Measurements from ENCODE around the gene NDUFB8. TPM values are rescaled to one million over a fixed set of nuclear protein-coding genes. Genes with fewer than 3 reads are reported as not detected.

Gene NDUFB8
- total RNA-seq (2022; extraction: Qiagen RNA extraction; ENCODE audit: low read depth), result 273 to 294 TPM (median 277 TPM) in 5 replicates

GRCh38 chr10:100529475-100530298, at the start of gene NDUFB8:
TSS of gene NDUFB8 (minus strand) at chr10:100529871. CDS start at chr10:100529851, 20 bp downstream.

GRCh38 chr10:100535715-100536353, 6.2 kb upstream of the NDUFB8 start, which contains the start of gene HIF1AN:
TSS of gene HIF1AN (plus strand) at chr10:100535943. CDS start at chr10:100535959, 16 bp downstream.

DNA sequence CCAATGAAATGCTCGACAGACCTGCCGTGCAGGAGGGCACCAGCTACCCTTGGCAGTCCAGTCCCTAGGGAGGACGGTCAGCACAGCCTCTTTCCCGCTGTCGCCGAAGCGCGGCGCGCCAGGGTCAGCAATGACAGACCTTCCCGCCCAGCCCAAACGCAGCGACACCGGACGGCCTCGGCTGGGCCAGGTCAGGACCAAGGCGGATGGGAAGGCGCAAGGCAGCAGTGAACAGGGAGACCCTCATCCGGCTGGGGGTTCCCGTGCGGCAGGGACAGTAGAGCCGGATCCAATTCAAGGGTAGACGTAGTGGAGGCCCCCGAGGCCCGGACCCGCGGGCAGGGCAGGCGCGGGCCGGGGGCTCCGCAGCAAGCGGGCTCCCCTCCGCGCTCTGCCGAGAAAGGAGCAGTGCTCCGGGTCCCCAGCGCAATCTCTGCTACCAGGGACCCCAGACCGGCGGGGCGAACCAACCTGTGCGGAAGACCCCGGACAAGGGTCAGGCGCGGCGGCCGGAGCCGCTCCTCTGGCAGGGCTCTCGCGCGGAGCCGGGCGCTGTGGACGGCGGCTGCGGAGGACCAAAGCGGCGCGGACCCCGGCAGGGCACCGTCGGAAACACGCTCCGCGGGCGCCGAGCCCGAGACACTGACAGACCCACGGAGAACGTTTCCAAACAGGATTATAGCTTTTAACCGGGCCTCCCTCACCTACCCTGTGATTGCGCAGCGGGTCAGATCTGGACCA, 10.2 kb downstream of the NDUFB8 start, which contains the start of gene SEC31B:
SEC31B (minus strand) TSS at position 551 of the 741 bp plus-strand sequence. CDS start 2,909 bp downstream, outside the sequence.

Other genes with a start within 250 kb of the NDUFB8 start
- gene BLOC1S2, start 243.2 kb downstream of the NDUFB8 start, total RNA-seq (2022; extraction: Qiagen RNA extraction; ENCODE audit: low read depth), result 83.3 to 121 TPM (median 103 TPM) in 5 replicates
- gene PKD2L1, start 199.6 kb downstream of the NDUFB8 start, total RNA-seq (2022; extraction: Qiagen RNA extraction; ENCODE audit: low read depth), result 0.07 TPM in 1 of 5 replicates, not detected in the others
- gene SCD, start 182.6 kb downstream of the NDUFB8 start, total RNA-seq (2022; extraction: Qiagen RNA extraction; ENCODE audit: low read depth), result 139 to 206 TPM (median 183 TPM) in 5 replicates
- gene WNT8B, start 66.9 kb downstream of the NDUFB8 start, total RNA-seq (2022; extraction: Qiagen RNA extraction; ENCODE audit: low read depth), result 0.08 TPM in 1 of 5 replicates, not detected in the others
- gene SEC31B, start 10.0 kb downstream of the NDUFB8 start, total RNA-seq (2022; extraction: Qiagen RNA extraction; ENCODE audit: low read depth), result 1.7 to 2.6 TPM (median 2.2 TPM) in 5 replicates
- gene HIF1AN, start 6.1 kb upstream of the NDUFB8 start, total RNA-seq (2022; extraction: Qiagen RNA extraction; ENCODE audit: low read depth), result 13.7 to 19.5 TPM (median 18.2 TPM) in 5 replicates
- 0.23 to 0.34 TPM (median 0.33 TPM) in 5 replicates for gene PAX2, start 215.7 kb upstream of the NDUFB8 start, total RNA-seq (2022; extraction: Qiagen RNA extraction; ENCODE audit: low read depth)

Measured in A549 treated with RU486 at 1 μM for 4 hours (cell line).